Measurements from ENCODE around the gene ZNF83.

The ZNF83 gene

GRCh38 chr19:52566588-52566987 lies 71.6 kb downstream of the ZNF83 start:
- DNase-seq: no peak

- DNase-seq: no peak
These were observed 72.0 kb downstream of the ZNF83 start for GRCh38 chr19:52566121-52566520.

All from DMS79 (cell line).